ENCODE results near the gene BICC1. TPM values are rescaled to one million over a fixed set of nuclear protein-coding genes. Genes with fewer than 3 reads are reported as not detected.

The BICC1 gene
- total and polyA plus RNA-seq, 2 of the 13 experiments (the other 11 are each of a cell fraction or from before 2014, with no cell fraction given), result 0.18 to 1.5 TPM

GRCh38 chr10:58718596-58718995 is 205.9 kb downstream of the BICC1 start:
- Histone ChIP-seq H3K4me1 (ENCODE audit: insufficient read depth, low read length) (no peaks in the 10 kb centered on the region), H3K9me3 (ENCODE audit: low read length) (no peaks in the 10 kb centered on the region), H2AFZ (ENCODE audit: low read length) (no peak overlapping the region), H3K9ac (ENCODE audit: insufficient read depth, low read depth, low read length) (no peak overlapping the region), H3K27me3 (ENCODE audit: control insufficient read depth in 1 of 2, insufficient read depth in 2 of 2, low read length in 2 of 2) (no peaks in the 10 kb centered on the region), H3K4me2 (ENCODE audit: low read depth, low read length) (no peak overlapping the region), H3K4me3 (replicated peaks in 1 of 3; ENCODE audit: insufficient read depth in 1 of 3, low read depth in 2 of 3, low read length in 3 of 3) (no peak overlapping the region), H3K36me3 (replicated peaks in 1 of 2; ENCODE audit: control insufficient read depth in 1 of 2, insufficient read depth in 2 of 2, low read length in 2 of 2) (no peaks in the 10 kb centered on the region), H4K20me1 (ENCODE audit: insufficient read depth, low read length) (no peaks in the 10 kb centered on the region), H3K79me2 (ENCODE audit: insufficient read depth, low read length) (no peaks in the 10 kb centered on the region), H3K27ac (ENCODE audit: extremely low read length, insufficient read depth, low read length) (no peak overlapping the region)
- in situ Hi-C loops (cut with HindIII; ENCODE audit: extremely low pct_ligation_motif_present, low pct_unique_long_range_greater_than_20kb) (no loop called here), intact Hi-C loops (cut with micrococcal nuclease; ENCODE audit: unreplicated experiment) (no loop called here)
- CTCF ChIA-PET (ENCODE audit: low intra/inter-chr PET ratio, low total read pairs), result no interaction called here
- no peak for FAIRE-seq
- WGBS (ENCODE audit: low lambda C conversion rate), result 62% methylated on average over 13 of the region's 13 CpGs
- BruUV-seq (replicated peaks), result no TSS peak
- POLR2A ChIA-PET, result no interaction called here
- ATAC-seq, result no peak
- no peak for DNase-seq (ENCODE audit: low spot score)
- TF ChIP-seq ZNF720 (CRISPR knock-in tag; IDR thresholded peaks at IDR 0.05), result no peak
- TF ChIP-seq YEATS2 (CRISPR knock-in tag; IDR thresholded peaks at IDR 0.05; ENCODE audit: borderline replicate concordance), result no peak
- TF ChIP-seq, protein P1, sequence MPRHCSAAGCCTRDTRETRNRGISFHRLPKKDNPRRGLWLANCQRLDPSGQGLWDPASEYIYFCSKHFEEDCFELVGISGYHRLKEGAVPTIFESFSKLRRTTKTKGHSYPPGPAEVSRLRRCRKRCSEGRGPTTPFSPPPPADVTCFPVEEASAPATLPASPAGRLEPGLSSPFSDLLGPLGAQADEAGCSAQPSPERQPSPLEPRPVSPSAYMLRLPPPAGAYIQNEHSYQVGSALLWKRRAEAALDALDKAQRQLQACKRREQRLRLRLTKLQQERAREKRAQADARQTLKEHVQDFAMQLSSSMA (CRISPR knock-in tag; IDR thresholded peaks at IDR 0.05), result no peak
- no peak for TF ChIP-seq ZBTB3 (CRISPR knock-in tag; IDR thresholded peaks at IDR 0.05; ENCODE audit: borderline replicate concordance, low read depth)
- no peak for TF ChIP-seq MBNL3 (CRISPR knock-in tag; conservative IDR thresholded peaks at IDR 0.05)
- TF ChIP-seq ESRRA (CRISPR knock-in tag; IDR thresholded peaks at IDR 0.05; ENCODE audit: low read depth), result no peak

- in situ Hi-C loops (cut with HindIII; ENCODE audit: extremely low pct_ligation_motif_present, low pct_unique_long_range_greater_than_20kb), result no loop called here
- BruUV-seq (replicated peaks), result no TSS peak
- DNase-seq (ENCODE audit: low spot score) (no peak), ATAC-seq (no peak), FAIRE-seq (no peak)
- Histone ChIP-seq H3K27ac (ENCODE audit: extremely low read length, insufficient read depth, low read length) (no peak overlapping the region), H3K36me3 (replicated peaks in 1 of 2; ENCODE audit: control insufficient read depth in 1 of 2, insufficient read depth in 2 of 2, low read length in 2 of 2) (no peaks in the 10 kb centered on the region), H2AFZ (ENCODE audit: low read length) (no peak overlapping the region), H3K9ac (ENCODE audit: insufficient read depth, low read depth, low read length) (no peak overlapping the region), H3K4me3 (replicated peaks in 1 of 3; ENCODE audit: insufficient read depth in 1 of 3, low read depth in 2 of 3, low read length in 3 of 3) (no peak overlapping the region), H3K27me3 (ENCODE audit: control insufficient read depth in 1 of 2, insufficient read depth in 2 of 2, low read length in 2 of 2) (no peaks in the 10 kb centered on the region), H3K9me3 (ENCODE audit: low read length) (no peaks in the 10 kb centered on the region), H3K4me1 (ENCODE audit: insufficient read depth, low read length) (no peaks in the 10 kb centered on the region), H4K20me1 (ENCODE audit: insufficient read depth, low read length) (no peaks in the 10 kb centered on the region; the same call in 1 of the 2 replicates), H3K79me2 (ENCODE audit: insufficient read depth, low read length) (no peaks in the 10 kb centered on the region), H3K4me2 (ENCODE audit: low read depth, low read length) (no peak overlapping the region)
- TF ChIP-seq ZNF784 (CRISPR knock-in tag; IDR thresholded peaks at IDR 0.05; ENCODE audit: borderline replicate concordance) (no peak), ZNF441 (CRISPR knock-in tag; IDR thresholded peaks at IDR 0.05; ENCODE audit: borderline replicate concordance) (no peak)
- ChIA-PET POLR2A (no interaction called here), CTCF (ENCODE audit: low intra/inter-chr PET ratio, low total read pairs) (no interaction called here)
- intact Hi-C loops (cut with micrococcal nuclease; ENCODE audit: unreplicated experiment), result no loop called here
- 85% methylated on average over 4 of the region's 4 CpGs for WGBS (ENCODE audit: low lambda C conversion rate)
Observed at GRCh38 chr10:58721601-58722281, 209.1 kb downstream of the BICC1 start.
